Measurements from ENCODE around the gene CEP41.

DNA sequence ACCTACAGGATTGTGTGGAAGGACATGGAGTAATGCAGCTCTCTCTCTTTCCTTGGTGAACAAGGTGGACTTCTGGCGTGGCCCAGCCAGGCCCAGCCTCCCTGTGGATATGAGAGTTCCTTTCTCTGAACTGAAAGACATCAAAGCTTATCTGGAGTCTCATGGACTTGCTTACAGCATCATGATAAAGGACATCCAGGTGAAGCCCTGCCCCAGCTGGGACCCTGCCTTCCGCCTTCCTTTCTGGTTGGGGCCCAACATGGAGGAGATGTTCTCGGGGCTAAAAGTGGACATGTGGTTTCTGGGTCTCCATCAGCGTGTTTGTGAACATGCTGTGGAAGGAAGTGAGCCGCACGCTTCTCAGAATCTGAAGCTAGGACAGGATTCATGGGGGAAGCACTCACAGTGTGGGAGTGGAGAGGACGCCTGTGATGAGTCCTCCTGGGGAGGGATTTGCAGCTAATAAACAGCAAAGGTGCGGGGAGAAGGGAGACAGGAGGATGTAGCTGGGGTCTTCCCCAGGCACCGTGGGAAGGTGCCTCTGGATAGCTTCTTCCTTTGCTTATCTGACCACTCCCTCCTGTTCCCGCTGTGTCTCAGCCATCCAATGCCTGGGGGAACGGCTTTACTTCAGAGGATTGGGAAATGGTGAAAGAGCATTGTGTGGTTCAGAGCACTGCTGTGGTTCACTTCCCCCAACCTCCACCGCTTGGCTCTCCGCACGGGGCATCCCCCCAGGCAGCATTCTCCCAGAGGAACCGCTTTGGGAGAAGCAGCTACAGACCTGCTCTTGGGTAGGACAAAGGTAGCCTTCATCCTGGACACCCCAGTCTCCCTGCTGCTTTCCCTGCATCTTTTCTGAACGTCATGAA lies 90.7 kb downstream of the CEP41 start:
- no peak for TF ChIP-seq EZH2 (IDR thresholded peaks at IDR 0.05)
- TF ChIP-seq POLR2AphosphoS5 (IDR thresholded peaks at IDR 0.05; ENCODE audit: borderline replicate concordance, low read depth, low read length), result no peak
